IMR-90 (cell line): ENCODE measurements around the gene ANO2. TPM values are rescaled to one million over a fixed set of nuclear protein-coding genes. Genes with fewer than 3 reads are reported as not detected.

Source experiments
- ATAC-seq: fragments of 200-7000 bp; cut with Tn5 transposase; 2 replicates; pipeline ENCODE4 v1.9.1; 2020; ENCODE audit warnings: low read depth, mild to moderate bottlenecking, moderate library complexity
- BruUV-seq: library from RNA; stranded (reverse); fragments of 400-500 nt; replicated peaks from 2 replicates; lab custom pipeline; 2021; lab: Mats Ljungman, UMichigan
- CTCF ChIA-PET: fragments of 300-600 bp; formaldehyde crosslinking; extraction: SDS; loops from one replicate; lab custom pipeline; 2021; ENCODE audit warnings: antibody characterized with exemption; lab: Yijun Ruan, JAX
- POLR2A ChIA-PET: fragments of 300-600 bp; sonication (Branson Sonifier 250); formaldehyde crosslinking; loops from one replicate; lab custom pipeline; 2022; ENCODE audit warnings: antibody characterized with exemption; ENCODE audit not compliant: unreplicated experiment; lab: Charles Lee
- DNase-seq: peaks from one replicate; pipeline ENCODE4 v3.0.0; 2013
- H2AFZ ChIP-seq: replicated peaks from 2 replicates; pipeline ENCODE3; 2013; ENCODE audit warnings: low read length, mild to moderate bottlenecking; ENCODE audit not compliant: poor library complexity
- H2AK5ac ChIP-seq: 2 replicates; pipeline ENCODE4 v1.6.1; 2013; ENCODE audit warnings: low read depth, low read length, inconsistent platforms
- H2AK9ac ChIP-seq: replicated peaks from 2 replicates; pipeline ENCODE3; 2013; ENCODE audit warnings: mild to moderate bottlenecking, low read depth, low read length, moderate library complexity; ENCODE audit not compliant: poor library complexity
- H2BK120ac ChIP-seq: 2 replicates; pipeline ENCODE4 v1.6.1; 2013; ENCODE audit warnings: low read depth, low read length, inconsistent platforms
- H2BK15ac ChIP-seq: 3 replicates; pipeline ENCODE4 v1.6.1; 2013; ENCODE audit warnings: low read depth, low read length, inconsistent platforms
- H2BK20ac ChIP-seq: 2 replicates; pipeline ENCODE4 v1.6.1; 2013; ENCODE audit warnings: low read depth, mild to moderate bottlenecking, inconsistent platforms, low read length, moderate library complexity
- H2BK5ac ChIP-seq: 2 replicates; pipeline ENCODE4 v1.6.1; 2013; ENCODE audit warnings: mild to moderate bottlenecking, low read depth, low read length, inconsistent platforms; ENCODE audit not compliant: poor library complexity, severe bottlenecking
- H3K14ac ChIP-seq: replicated peaks from 2 replicates; pipeline ENCODE4 v1.6.1; 2013; ENCODE audit warnings: low read depth, low read length, inconsistent platforms
- H3K18ac ChIP-seq: 2 replicates; pipeline ENCODE4 v1.6.1; 2013; ENCODE audit warnings: low read depth, low read length, control low read depth
- H3K23ac ChIP-seq: 2 replicates; pipeline ENCODE4 v1.6.1; 2013; ENCODE audit warnings: low read depth, low read length, inconsistent platforms
- H3K27ac ChIP-seq: 2 replicates; pipeline ENCODE4 v1.5.1; 2013; ENCODE audit warnings: mild to moderate bottlenecking, control low read depth, low read length; ENCODE audit not compliant: insufficient read depth
- H3K27me3 ChIP-seq: 2 replicates; pipeline ENCODE4 v1.6.1; 2013; ENCODE audit warnings: low read length; ENCODE audit not compliant: control insufficient read depth, insufficient read depth
- H3K36me3 ChIP-seq: 2 replicates; pipeline ENCODE4 v1.6.1; 2013; ENCODE audit warnings: low read length, mixed read lengths; ENCODE audit not compliant: control insufficient read depth, insufficient read depth
- H3K4ac ChIP-seq: 2 replicates; pipeline ENCODE4 v1.6.1; 2013; ENCODE audit warnings: low read depth, low read length, inconsistent platforms
- H3K4me1 ChIP-seq: 2 replicates; pipeline ENCODE4 v1.6.1; 2013; ENCODE audit warnings: low read length, mixed read lengths; ENCODE audit not compliant: control insufficient read depth, insufficient read depth
- H3K4me2 ChIP-seq: 2 replicates; pipeline ENCODE4 v1.6.1; 2013; ENCODE audit warnings: low read depth, mild to moderate bottlenecking, control low read depth, low read length, moderate library complexity
- H3K4me3 ChIP-seq: 2 replicates; pipeline ENCODE4 v1.5.1; 2013; ENCODE audit warnings: low read depth, mild to moderate bottlenecking, control low read depth, low read length, moderate library complexity; ENCODE audit not compliant: insufficient read depth
- H3K56ac ChIP-seq: 2 replicates; pipeline ENCODE4 v1.6.1; 2013; ENCODE audit warnings: low read length, inconsistent platforms; ENCODE audit not compliant: insufficient read depth; ENCODE audit errors: extremely low read depth
- H3K79me1 ChIP-seq, 2 experiments: 2 replicates each; pipeline ENCODE4 v1.6.1; 2013; ENCODE audit warnings: low read length in 2 of 2, inconsistent platforms in 1 of 2, low read depth in 1 of 2
- H3K9ac ChIP-seq: 2 replicates; pipeline ENCODE4 v1.6.1; 2013; ENCODE audit warnings: low read depth, low read length, control low read depth
- H3K9me1 ChIP-seq: 2 replicates; pipeline ENCODE4 v1.6.1; 2013; ENCODE audit warnings: low read length, inconsistent platforms; ENCODE audit not compliant: insufficient read depth
- H3K9me3 ChIP-seq: 2 replicates; pipeline ENCODE4 v1.6.1; 2013; ENCODE audit warnings: low read length; ENCODE audit not compliant: control insufficient read depth, insufficient read depth
- H4K20me1 ChIP-seq: 2 replicates; pipeline ENCODE4 v1.6.1; 2013; ENCODE audit warnings: low read length, inconsistent platforms; ENCODE audit not compliant: insufficient read depth
- H4K5ac ChIP-seq: 2 replicates; pipeline ENCODE4 v1.6.1; 2013; ENCODE audit warnings: mild to moderate bottlenecking, low read depth, low read length, control low read depth
- H4K8ac ChIP-seq, 2 experiments: 2 replicates each; pipeline ENCODE4 v1.6.1; 2013; ENCODE audit warnings: low read depth in 2 of 2, low read length in 2 of 2, control low read depth in 1 of 2, inconsistent platforms in 1 of 2
- H4K91ac ChIP-seq: 2 replicates; pipeline ENCODE4 v1.6.1; 2013; ENCODE audit warnings: low read depth, low read length, inconsistent platforms; ENCODE audit not compliant: insufficient read depth
- CEBPB ChIP-seq: IDR thresholded peaks from 2 replicates; pipeline ENCODE4 v1.6.1; 2012; ENCODE audit warnings: low read depth, low read length, improper control_type of control experiment
- MAFK ChIP-seq: IDR thresholded peaks from 2 replicates; pipeline ENCODE4 v1.6.1; 2012; ENCODE audit warnings: low read depth, low read length, improper control_type of control experiment
- WGBS, 2 experiments: methylation state at CpG; one replicate each; pipeline versions ENCODE4 v1.1.5 to v1.1.7; 2013; ENCODE audit warnings: missing lambda C conversion rate in 2 of 2; ENCODE audit not compliant: insufficient read length in 1 of 2; ENCODE audit errors: extremely low coverage in 2 of 2; 5-methylcytosine and 5-hydroxymethylcytosine counted together
- dilution Hi-C: fragments of 300-500 bp; cut with HindIII; formaldehyde crosslinking; loops from one replicate; pipeline ENCODE4 v1.14.3; 2018; ENCODE audit warnings: low sequenced_read_pairs; ENCODE audit not compliant: unreplicated experiment
- in situ Hi-C: fragments of 300-500 bp; cut with MboI; formaldehyde crosslinking; loops from 3 replicates; pipeline ENCODE4 v1.14.3; 2019; ENCODE audit warnings: low sequenced_read_pairs, inconsistent platforms, mixed read lengths
- intact Hi-C: fragments of 100-400 bp; cut with micrococcal nuclease; formaldehyde crosslinking; loops from 2 replicates; pipeline ENCODE4 v1.10.0; 2022
- polyA plus RNA-seq, 3 experiments: library from polyadenylated mRNA; depleted of rRNA; stranded (reverse); fragments of >200 nt; gene quantifications; 2 replicates each; pipeline ENCODE4 v1.2.3, GENCODE V29; 2012; ENCODE audit warnings: low replicate concordance in 1 of 3
- total RNA-seq: library from RNA; depleted of rRNA; stranded (reverse); fragments of >200 nt; gene quantifications from 2 replicates; pipeline ENCODE4 v1.2.3, GENCODE V29; 2012

Gene ANO2
- total and polyA plus RNA-seq, 2 of the 4 experiments (the other 2 are of a cell fraction), result 0.22 TPM; not detected in 1

- no peak overlapping the region for H3K18ac ChIP-seq
Observed at GRCh38 chr12:5901416-5901815, 43.6 kb downstream of the ANO2 start.

More at GRCh38 chr12:5901416-5901815, 43.6 kb downstream of the ANO2 start:
- Histone ChIP-seq H2BK120ac (no peak overlapping the region), H3K9me3 (no peaks in the 10 kb centered on the region), H2AK9ac (no peak overlapping the region), H3K9ac (no peak overlapping the region), H2BK20ac (no peak overlapping the region), H2AK5ac (no peak overlapping the region), H3K4me1 (no peaks in the 10 kb centered on the region), H3K23ac (no peak overlapping the region), H3K79me1 (no peaks in the 10 kb centered on the region), H3K4ac (no peak overlapping the region), H3K9me1 (no peaks in the 10 kb centered on the region), H4K8ac (no peak overlapping the region), H3K4me2 (no peak overlapping the region), H4K91ac (no peak overlapping the region), H3K56ac (no peak overlapping the region), H3K27ac (no peak overlapping the region), H4K20me1 (no peaks in the 10 kb centered on the region), H3K36me3 (no peaks in the 10 kb centered on the region), H4K5ac (no peak overlapping the region), H2BK15ac (no peak overlapping the region), H3K27me3 (peaks cover 11% of the 10 kb centered on the region), H3K4me3 (no peak overlapping the region), H3K14ac (no peak overlapping the region), H2BK5ac (no peak overlapping the region), H2AFZ (no peak overlapping the region)
- ChIA-PET CTCF (no interaction called here), POLR2A (no interaction called here)
- dilution Hi-C loops, result no loop called here
- no TSS peak for BruUV-seq
- intact Hi-C loops, result no loop called here
- DNase-seq, result no peak
- no peak for ATAC-seq
- in situ Hi-C loops, result no loop called here
- TF ChIP-seq CEBPB (peak; percentile 34; the same call in 1 of the 2 replicates), MAFK (no peak)
- WGBS, 2 experiments, result 100% methylated on average over 1 of the region's 6 CpGs; no CpG with 5 or more reads in 1 of the 2 experiments
